Hematopoietic multipotent progenitor cell treated with erythropoietin and hydrocortisone succinate and interleukin-3 and kit ligand, for 8 days (in vitro differentiated cells): ENCODE results near the gene MROH8.
"Not testable (repeated sequence)": the region's sequence is repeated elsewhere in the genome, so short reads cannot be mapped to it uniquely, and the experiment has no call there.

Experiments used
- DNase-seq: peaks from one replicate; pipeline ENCODE4 v3.0.0-alpha.2; 2015

MROH8 gene

DNA sequence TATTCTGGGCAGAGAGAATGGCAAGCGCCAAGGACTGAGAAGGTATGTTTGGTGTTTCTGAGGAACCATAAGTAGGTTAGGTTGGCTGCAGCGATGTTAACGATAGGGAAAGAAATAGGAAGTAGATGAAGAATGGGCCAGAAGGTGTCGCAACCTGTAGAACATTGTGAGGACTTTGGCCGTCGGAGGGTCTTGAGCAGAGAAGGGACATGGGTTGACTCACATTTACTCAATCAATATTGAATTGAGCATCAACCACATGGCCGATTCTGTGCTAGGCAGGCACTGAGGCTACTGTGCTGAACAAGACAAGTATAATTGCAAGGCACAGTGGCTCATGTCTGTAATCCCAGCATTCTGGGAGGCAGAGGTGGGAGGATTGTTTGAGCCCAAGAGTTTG, 27.1 kb downstream of the MROH8 start:
- DNase-seq = no peak

DNA sequence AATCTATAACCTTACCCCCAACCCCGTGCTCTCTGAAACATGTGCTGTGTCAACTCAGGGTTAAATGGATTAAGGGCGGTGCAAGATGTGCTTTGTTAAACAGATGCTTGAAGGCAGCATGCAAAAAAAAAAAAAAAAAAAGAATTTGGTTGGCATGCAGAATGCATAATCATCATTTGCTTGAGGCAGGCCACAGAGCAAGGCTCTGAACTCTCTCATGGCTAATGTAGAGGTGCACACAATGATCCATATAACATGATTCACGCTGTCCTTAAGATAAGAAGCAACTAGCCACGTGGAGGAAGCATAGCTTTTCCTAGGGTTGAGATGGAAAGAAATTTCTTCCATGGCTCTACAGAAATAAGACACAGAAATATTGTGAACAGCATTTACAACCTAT, 27.8 kb downstream of the MROH8 start:
- no peak for DNase-seq

DNA sequence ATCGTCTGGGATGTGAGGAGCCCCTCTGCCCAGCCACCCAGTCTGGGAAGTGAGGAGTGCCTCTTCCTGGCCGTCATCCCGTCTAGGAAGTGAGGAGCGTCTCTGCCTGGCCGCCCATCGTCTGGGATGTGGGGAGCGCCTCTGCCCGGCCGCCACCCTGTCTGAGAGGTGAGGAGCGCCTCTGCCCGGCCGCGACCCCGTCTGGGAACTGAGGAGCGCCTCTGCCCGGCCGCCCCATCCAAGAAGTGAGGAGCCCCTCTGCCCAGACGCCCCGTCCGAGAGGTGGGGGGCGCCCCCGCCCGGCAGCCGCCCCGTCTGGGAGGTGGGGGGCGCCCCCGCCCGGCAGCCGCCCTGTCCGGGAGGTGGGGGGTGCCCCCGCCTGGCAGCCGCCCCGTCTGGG, 28.5 kb downstream of the MROH8 start:
- not testable (repeated sequence) for DNase-seq

DNA sequence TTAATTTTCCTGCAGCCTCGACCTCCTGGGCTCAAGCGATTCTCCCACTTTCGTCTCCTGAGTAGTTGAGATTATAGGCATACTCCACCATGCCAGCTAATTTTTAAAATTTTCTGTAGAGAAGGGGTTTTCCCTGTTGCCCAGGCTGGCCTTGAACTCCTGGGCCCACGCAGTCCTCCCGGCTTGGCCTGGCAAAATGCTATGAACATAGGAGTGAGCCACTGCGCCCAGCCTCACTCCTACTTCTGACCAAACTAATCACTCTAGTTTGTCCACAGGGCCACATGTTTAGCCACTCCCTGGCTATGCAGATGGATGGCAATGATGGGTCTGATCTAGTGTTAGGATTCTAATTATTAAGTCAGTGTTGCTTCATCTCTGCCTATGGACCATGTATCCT, 32.1 kb downstream of the MROH8 start:
- no peak for DNase-seq

DNA sequence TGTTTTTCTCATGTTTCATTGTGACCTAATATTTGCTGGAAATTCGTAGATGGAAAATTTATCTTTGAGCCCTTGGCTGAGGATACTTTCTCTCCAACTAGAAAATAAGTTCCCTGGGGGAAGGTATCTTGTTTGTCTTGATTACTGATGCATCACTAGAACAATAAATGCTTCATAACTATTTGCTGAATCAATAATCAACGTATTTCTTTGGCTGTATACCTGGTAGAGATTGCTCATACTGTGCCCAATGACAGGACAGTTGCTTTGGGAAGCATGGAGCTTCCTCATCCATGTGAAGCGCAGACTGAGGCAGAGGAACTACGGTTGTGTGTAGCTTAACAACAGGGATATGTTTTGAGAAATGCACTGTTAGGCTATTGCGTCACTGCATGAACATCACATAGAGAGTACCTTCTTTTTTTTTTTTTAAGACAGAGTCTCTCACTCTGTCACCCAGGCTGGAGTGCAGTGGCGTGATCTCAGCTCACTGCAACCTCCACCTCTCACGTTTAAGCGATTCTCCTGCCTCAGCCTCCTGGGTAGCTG, 34.4 kb downstream of the MROH8 start:
- DNase-seq = no peak

DNA sequence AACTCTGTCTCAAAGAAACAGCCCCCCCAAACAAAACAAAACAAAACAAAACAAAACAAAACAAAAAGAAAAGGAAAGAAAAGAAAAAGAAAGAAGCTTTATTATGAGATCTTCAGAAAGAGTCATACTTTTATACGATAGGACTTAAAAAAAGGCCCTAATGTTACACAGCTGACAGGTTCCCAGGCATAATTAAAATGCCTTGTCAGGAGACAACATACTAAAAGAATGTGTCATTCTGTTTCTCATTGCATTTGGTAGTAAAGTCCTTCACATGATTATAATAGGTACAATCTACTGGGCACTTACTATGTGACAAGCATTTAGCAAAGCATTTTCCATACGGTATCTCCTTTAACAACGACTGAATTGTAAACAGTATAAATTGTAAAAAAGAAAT, 36.6 kb downstream of the MROH8 start:
- DNase-seq = no peak

DNA sequence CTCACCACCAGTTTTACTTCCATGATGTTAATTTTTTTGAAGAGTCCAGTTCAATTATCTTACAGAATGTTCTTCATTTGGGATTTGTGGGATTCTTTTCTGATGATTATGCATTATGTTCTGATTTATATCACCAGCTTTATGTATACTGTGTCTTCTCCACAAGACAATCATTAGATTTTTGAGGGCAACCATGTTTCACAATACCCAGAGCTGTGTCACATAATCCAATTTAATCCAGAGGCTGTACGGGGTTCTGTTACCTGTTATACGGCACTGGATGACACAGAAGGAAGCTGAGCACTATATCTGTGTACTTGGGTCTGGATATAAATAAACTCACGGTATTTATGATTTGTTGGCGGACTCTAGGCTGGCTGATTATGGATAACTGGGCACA, 41.8 kb downstream of the MROH8 start:
- DNase-seq = no peak

DNA sequence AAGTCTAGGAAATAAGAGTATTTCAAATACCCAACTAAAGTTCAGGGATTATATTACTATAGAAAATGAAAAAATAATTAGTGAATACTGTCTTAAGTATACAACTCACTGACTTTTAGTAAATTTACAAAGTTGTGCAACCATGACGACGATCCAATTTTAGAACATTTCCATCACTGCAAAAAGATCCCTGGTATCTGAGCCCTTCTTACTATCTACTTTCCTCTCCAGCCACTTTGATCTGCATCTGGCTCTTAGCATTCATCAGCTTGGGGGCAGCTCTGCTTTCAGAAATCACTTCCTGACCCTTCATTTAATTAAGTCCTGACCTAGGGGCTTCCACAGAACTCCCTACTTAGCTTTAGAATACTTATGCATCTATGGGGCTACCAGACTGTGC, 45.4 kb downstream of the MROH8 start:
- DNase-seq = no peak

DNA sequence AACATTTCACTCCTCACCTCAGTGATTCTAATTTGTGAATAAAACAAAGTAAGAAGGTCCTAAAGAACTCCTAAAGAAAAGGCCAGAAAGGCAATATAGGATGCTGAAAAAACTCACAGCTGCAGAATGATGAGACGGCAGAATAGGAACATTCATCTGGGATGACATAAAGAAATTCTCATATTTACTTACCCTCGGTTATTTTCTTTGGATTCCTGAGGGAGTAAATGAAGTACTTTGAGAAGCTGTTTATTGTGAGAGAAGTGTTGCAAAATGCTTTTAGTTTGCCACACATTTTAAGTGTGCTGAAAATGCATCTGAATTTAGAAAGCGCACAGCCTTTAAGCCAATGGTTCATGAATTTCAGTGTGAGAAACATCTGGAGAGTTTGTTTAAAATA, 47.9 kb downstream of the MROH8 start:
- no peak for DNase-seq

DNA sequence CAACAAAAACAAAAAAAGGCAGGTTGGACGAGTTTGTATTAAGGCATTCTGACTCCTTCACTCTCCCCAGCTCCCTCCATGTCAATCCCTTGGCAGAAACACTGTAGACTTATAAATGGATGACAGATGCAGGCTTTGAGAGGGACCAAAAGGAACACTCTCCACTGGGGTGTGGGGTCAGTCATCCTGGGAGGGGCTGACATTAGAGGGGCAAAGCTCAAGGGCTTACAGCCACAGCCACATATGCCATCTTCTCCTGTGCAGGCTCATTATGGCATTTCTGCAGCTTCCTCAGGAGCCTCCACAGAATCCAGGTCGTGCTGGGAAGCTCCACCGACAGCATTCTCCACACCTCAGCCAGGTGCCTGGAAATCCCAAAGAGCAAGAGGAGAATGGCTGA, 50.5 kb downstream of the MROH8 start:
- no peak for DNase-seq

DNA sequence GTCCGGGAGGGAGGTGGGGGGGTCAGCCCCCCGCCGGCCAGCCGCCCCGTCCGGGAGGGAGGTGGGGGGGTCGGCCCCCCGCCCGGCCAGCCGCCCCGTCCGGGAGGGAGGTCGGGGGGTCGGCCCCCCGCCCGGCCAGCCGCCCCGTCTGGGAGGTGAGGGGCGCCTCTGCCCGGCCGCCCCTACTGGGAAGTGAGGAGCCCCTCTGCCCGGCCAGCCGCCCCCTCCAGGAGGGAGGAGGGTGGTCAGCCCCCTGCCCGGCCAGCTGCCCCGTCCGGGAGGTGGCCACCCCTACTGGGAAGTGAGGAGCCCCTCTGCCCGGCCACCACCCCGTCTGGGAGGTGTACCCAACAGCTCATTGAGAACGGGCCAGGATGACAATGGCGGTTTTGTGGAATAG, 53.1 kb downstream of the MROH8 start:
- not testable (repeated sequence) for DNase-seq

DNA sequence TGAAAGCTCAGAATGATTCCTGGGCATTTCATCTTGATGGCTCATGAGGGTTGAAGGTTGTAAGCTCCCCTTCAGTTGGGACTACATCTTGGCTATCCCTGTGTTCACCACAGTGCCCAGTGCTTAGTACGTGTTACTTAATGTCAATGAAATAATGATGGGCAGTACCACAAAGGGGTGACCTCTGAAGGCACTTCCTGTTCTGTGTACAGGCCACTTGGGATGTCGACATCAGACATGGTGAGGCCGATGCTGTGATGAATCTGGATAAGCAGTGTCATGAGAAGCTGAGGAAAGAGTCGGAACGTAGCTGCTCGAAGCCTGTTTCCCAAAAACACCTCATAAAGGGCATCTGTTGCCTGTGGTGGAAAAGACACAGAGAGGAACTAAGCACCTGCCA, 55.9 kb downstream of the MROH8 start:
- no peak for DNase-seq

DNA sequence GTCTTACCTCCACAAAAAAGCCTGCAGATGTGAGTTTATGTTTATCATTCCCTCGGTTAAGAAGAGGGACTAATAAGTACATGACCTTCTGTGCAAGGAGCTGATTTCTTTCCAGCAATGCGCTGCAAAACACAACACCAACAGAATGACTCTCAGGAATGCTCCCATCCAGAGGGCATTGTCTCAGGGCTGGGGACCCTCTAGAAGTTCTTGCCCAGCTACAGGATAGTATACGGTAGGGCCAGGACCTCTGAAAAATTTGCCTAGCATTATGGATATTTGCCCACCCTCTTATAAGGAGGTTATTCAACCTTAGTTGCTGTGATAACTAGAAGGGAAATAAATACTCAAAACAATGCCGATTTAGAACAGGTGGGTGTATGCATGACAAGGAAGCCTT, 58.9 kb downstream of the MROH8 start:
- DNase-seq = no peak

DNA sequence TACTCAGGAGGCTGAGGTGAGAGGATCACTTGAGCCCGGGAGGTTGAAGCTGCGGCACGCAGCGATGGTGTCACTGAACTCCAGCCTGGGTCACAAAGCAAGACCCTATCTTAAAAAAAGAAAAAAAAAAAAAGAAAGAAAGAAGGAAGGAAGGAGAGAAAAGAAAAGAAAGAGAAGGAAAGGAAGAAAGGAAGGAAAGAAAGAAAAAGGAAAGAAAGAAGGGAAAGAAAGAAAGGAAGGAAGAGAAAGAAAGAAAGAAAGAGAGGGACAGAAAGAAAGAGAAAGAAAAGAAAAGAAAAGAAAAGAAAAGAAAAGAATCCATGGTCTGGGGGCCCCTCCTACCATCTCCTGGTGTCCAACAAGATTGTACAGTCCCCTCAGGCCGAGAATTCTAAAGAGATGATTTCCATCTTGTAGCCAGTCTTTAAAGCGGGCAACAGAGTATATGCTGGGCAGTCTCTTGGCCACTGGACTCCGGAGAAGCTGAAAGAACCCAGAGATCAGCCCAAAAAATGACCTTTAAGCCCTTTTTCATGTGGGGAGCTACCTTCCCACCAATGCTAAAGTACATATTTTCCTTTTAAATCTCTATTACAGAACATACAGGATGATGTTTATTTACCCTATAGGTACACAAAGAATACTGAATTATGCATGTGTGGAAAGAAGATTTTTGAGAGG, 59.9 kb downstream of the MROH8 start:
- no peak for DNase-seq

DNA sequence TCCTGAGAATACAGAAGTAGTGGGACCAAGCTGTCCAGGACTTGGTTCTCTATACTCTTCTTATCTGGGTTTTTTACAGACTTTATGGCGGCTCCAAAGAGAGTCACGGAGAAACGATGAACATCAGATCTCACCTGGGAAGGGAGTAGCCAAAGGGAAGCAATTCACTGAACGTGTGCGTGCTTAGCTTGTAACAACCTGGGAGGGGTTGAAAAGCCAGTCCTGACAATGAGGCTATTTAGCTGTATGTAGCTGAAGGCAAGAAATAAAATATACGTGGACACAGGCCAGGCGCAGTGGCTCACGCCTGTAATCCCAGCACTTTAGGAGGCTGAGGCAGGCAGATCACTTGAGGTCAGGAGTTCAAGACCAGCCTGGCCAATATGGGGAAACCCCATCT, 65.3 kb downstream of the MROH8 start:
- no peak for DNase-seq

DNA sequence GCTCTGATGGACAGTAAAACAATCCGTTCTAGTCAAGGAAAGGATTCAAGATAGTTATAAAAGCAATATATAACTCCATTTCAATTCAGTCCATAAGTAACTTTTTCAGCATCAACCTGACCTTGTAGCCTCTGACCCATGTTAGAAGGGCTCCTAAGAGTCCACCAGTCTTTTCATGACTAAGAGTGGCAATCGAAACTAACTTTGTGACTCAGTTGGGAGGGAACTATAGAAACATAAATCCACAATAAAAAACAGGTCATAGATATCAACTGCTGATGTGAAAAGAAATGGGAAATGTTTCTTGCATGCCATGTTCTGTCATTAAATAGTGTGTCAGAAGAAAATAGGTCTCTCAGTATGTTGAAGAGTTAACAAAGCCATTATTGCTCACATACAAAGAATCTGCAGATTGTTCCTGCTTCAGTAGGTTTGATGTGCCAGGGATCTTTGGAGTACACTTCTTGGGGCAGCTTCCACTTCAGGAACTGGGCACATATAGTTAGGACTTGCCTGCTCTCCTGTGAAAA, 67.4 kb downstream of the MROH8 start:
- no peak for DNase-seq

DNA sequence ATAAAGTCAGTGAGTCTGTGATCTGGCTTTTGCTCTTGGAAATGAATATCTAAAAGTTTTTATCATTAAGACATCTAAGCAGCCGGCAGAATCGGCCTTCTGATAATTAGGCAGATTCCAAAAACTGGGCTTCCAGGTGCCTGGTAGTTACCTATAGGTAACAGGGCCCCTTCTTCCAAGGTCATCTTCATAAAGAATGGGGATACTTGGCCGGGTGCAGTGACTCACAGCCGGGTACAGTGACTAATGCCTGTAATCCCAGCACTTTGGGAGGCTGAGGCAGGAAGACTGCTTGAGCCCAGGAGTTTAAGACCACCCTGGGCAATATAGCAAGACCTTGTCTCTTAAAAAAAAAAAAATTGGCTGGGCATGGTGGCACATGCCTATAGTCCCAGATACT, 70.7 kb downstream of the MROH8 start:
- no peak for DNase-seq

DNA sequence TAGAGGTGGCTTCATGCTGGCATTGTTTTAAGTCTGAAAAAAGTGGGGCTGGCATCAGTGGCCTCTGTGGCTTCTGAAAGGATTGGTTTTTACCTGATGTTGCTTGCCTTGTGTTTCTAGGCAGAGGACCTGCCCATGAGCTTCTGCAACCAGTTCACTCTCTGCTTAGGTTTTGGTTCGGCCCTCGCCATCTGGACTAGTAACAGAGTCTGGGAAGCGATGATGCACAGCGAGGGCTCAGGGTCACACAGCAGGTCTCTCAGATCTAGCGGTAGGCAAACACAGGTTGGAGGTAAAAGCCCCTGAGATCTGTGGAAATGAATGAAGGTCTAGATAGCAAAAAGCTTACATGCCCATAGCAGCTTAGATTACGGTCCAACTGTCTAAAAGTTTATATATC, 76.8 kb downstream of the MROH8 start:
- no peak for DNase-seq

DNA sequence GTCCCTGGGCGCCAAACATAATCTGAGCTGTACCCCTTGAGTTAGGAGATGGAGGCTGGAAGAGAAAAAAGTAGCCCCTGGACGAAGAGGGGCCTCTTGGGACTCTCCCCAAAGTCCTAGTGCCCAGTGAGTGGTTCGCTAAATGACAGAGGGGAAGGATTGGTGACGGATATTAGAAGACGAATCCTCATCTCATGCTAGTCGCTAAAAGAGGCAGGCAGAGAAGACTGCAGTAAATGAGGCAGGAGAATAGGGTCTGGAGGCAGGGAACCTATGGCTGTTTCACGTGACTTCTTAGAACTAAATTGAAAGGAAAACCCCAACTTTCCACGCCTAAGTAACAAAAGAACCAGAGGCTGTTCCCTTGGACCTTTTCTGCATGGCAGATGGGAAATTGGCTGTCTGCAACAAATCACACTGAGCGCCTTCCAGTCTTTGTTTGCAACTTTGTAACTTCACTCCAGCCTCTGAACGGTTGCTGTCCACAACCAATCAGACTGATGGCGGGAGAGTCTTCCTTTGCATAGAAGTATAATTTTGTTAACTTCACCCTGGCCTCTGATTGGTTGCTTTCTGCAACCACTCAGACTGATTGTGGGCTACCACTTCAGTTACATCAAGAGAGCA, 82.8 kb downstream of the MROH8 start:
- peak; percentile 49 for DNase-seq

DNA sequence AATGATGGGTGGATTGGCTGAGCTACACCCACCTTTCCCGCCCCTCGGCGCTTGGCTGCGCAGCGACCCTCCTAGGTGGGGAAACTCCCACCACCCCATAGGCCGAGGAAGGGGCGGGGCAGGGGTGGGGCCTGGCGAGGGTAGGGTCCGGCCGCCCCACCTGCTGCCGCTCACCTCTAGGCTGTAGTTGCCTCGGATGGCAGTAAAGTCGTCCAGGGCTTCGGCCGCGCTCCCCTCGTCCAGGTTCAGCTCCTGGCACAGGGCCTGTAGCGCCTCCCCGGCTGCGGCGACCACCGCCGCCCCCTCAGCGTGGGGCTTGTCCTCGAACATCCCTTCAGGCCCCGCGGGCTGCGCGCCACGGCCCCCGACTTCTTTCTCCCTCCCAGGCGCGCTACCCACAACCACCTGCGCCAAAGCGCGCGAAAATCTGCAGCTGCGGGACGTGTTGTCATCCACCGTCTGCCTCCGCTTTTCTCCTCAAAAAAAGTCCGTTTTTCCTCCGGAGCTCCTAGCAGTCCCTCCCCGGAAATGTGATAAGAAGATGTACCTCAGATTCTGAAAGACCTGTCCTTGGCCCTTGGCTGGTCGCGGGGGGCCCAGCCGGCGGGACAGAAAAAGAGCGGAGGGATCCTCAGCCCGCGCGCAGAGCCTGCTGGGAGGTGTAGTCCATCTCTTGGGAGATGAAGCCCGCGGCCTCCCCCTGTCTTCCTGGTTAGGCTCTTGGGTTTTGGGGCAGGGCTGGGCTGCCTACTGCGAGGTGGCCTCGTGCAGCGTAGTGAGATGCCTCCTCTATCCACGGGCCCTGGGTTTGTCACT, 83.5 kb downstream of the MROH8 start, which contains the start of gene RBL1:
Gene RBL1 (minus strand): TSS at position 399 of the 816 bp plus-strand sequence. CDS start 69 bp downstream, at position 330.
- peak; percentile 93 for DNase-seq

DNA sequence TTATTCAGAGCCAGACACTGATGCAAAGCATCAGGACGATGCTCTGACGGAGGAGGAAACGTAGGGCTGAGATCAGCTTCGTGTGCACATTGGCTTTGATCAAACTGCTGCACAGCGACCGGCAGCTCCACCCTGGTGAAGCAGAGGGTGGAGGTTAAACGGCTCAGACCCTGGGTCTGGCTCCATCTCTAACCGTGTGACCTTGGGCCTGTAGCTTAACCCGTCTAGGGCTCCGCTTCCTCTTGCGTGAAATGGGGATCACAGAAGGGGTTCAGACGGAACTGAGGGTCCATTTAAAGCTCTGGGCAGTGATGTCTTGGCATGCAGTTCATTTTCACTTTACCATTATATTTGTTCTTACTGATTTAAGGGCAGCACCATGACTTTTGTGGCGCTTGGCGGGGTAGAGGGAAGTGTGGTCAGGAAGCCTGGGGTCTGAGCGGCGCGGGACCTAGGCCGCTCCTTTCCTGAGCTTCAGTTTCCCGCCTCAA, 84.2 kb downstream of the MROH8 start:
- DNase-seq = peak; percentile 70

DNA sequence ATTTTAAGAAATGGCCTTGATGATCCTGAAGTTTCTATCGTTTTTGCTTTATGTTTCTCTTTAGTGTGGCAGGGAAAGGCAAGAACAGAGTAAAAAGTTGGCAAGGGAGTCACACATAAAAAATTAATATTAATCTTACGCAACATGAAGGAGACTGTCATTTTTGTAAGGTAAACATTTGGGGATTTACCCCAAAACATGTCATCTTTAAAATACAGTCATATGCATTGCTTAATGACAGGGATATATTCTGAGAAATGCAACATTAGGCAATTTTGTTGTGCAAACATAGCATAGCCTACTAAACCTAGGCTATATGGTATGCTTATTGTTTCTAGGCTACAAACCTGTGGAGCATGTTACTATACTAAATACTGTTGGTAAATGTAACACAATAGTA, 88.9 kb downstream of the MROH8 start:
- DNase-seq = no peak

DNA sequence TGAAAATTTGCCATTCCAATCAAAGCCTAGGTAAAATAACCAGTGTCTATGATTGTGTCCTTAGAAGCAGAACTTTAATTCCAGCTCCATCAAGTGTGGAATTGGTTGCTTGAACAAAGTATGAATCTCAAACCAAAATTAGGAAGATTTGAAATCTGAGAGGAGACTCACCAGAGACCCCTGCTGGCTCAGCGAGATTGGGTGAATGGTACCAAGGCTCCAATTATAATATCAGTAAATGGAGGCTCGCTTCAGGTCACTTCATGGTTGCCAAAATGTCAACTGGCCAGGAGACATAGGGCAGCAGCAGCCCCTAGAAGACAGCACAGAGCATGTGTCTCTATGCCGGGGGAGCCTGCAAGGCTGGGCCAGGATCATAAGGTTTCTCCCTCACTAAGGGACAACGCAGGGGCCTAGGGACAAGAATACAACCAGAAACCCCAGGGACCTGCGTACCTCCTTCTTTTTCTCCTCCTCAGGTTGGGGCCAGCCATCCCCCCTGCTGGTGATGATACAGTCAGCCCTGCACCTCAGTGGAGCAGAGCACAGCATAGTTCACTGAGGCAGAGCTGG, 97.5 kb downstream of the MROH8 start:
- no peak for DNase-seq
